NOMO-1 treated with DMSO at 0.1 percent for 48 hours (cell line): Measurements from ENCODE around the gene PPP1R13L.

Experiments
- DNase-seq: peaks from one replicate; lab custom pipeline; 2025; ENCODE audit not compliant: unreplicated experiment; lab: John Stamatoyannopoulos, UW

Gene PPP1R13L

GRCh38 chr19:45407091-45407375 lies 2.2 kb upstream of the PPP1R13L start:
- DNase-seq, result no peak

GRCh38 chr19:45406226-45407090 lies 1.6 kb upstream of the PPP1R13L start, which contains the start of gene POLR1G:
POLR1G (plus strand) TSS chr19:45406644; CDS start chr19:45406697, 53 bp downstream.
- peak; percentile 88 for DNase-seq

- peak; percentile 74 for DNase-seq
Measured at GRCh38 chr19:45405435-45406225, 761 bp upstream of the PPP1R13L start.

- peak; percentile 67 for DNase-seq
Measured at GRCh38 chr19:45403781-45404556, 900 bp downstream of the PPP1R13L start.

- DNase-seq, result no peak
Measured at GRCh38 chr19:45403272-45403671, 1.6 kb downstream of the PPP1R13L start.

GRCh38 chr19:45402298-45403061 lies 2.4 kb downstream of the PPP1R13L start:
- no peak for DNase-seq

GRCh38 chr19:45401815-45402214 lies 3.1 kb downstream of the PPP1R13L start:
- no peak for DNase-seq

- no peak for DNase-seq
Measured at GRCh38 chr19:45400192-45400591, 4.7 kb downstream of the PPP1R13L start.

- no peak for DNase-seq
Measured at GRCh38 chr19:45395821-45396617, 8.8 kb downstream of the PPP1R13L start.

GRCh38 chr19:45391871-45392665 lies 12.8 kb downstream of the PPP1R13L start:
- DNase-seq, result no peak

GRCh38 chr19:45391346-45391745 lies 13.5 kb downstream of the PPP1R13L start:
- peak; percentile 47 for DNase-seq

- DNase-seq, result no peak
Measured at GRCh38 chr19:45385392-45386221, 19.3 kb downstream of the PPP1R13L start.

GRCh38 chr19:45382426-45382825 lies 22.4 kb downstream of the PPP1R13L start:
- no peak for DNase-seq

- no peak for DNase-seq
Measured at GRCh38 chr19:45380107-45380506, 24.8 kb downstream of the PPP1R13L start.

GRCh38 chr19:45376045-45376724 lies 28.7 kb downstream of the PPP1R13L start:
- DNase-seq, result no peak

- DNase-seq, result peak; percentile 97
Measured at GRCh38 chr19:45370410-45371204, 34.3 kb downstream of the PPP1R13L start, which contains the start of gene ERCC2. ERCC2 (minus strand) TSS chr19:45370573; CDS start chr19:45370540, 33 bp downstream.
